Thyroid gland (tissue), 4 donors: ENCODE data around the gene LDB2. TPM values are rescaled to one million over a fixed set of nuclear protein-coding genes. Genes with fewer than 3 reads are reported as not detected.

Experiments used
- DNase-seq, 2 donors: peaks; one replicate each; pipeline ENCODE4 v3.0.0-alpha.2; 2019
- H3K27ac ChIP-seq, 3 donors: fragments of 200-600 bp; sonication (generic); 1 replicate in 2 of 3; 2 replicates in 1 of 3; pipeline ENCODE4 v1.5.1; 2016 to 2019; ENCODE audit warnings: mild to moderate bottlenecking in 1 of 3, moderate library complexity in 1 of 3
- H3K27me3 ChIP-seq: fragments of 200-600 bp; sonication (generic); one replicate; pipeline ENCODE4 v1.5.1; 2019
- H3K36me3 ChIP-seq, 2 donors: fragments of 200-600 bp; sonication (generic); one replicate each; pipeline ENCODE4 v1.5.1; 2016 to 2019
- H3K4me1 ChIP-seq, 2 donors: fragments of 200-600 bp; sonication (generic); one replicate each; pipeline ENCODE4 v1.5.1; 2017 to 2019
- H3K4me3 ChIP-seq, 3 donors: fragments of 200-600 bp; sonication (generic); replicated peaks in 1 of 3; 1 replicate in 2 of 3; 2 replicates in 1 of 3; pipeline ENCODE4 v1.5.1; 2016; ENCODE audit warnings: mild to moderate bottlenecking in 1 of 3
- H3K9me3 ChIP-seq: fragments of 200-600 bp; sonication (generic); one replicate; pipeline ENCODE4 v1.5.1; 2017
- POLR2A ChIP-seq, 2 donors: fragments of 450-650 bp; IDR thresholded peaks; one replicate each; pipeline ENCODE4 v1.6.1; 2017; ENCODE audit warnings: antibody characterized with exemption in 2 of 2, mild to moderate bottlenecking in 2 of 2, moderate library complexity in 1 of 2
- WGBS, 2 donors: methylation state at CpG; one replicate each; pipeline ENCODE4 v1.1.5; 2017; 5-methylcytosine and 5-hydroxymethylcytosine counted together
- intact Hi-C: fragments of 100-400 bp; cut with DNase I; formaldehyde crosslinking; loops from one replicate; pipeline ENCODE4 v1.15.1; 2023
- total RNA-seq, 4 donors: library from RNA; depleted of rRNA; stranded (reverse); fragments of >200 nt; gene quantifications; one replicate each; pipeline ENCODE4 v1.2.3, GENCODE V29; 2016
- TF ChIP-seq, protein P1 (sequence below), 6 experiments: fragments of 200-600 bp in 3 of 6; fragments of 450-650 bp in 3 of 6; sonication (generic) in 3 of 6; IDR thresholded peaks; one replicate each; pipeline ENCODE4 v1.5.1; 2016 to 2019; ENCODE audit warnings: antibody characterized with exemption in 6 of 6, mild to moderate bottlenecking in 2 of 6, inconsistent platforms in 1 of 6, moderate library complexity in 1 of 6

The LDB2 gene
- total RNA-seq, 4 donors from 2014 or later, result 19.9 to 71.5 (median 41.1) TPM

DNA sequence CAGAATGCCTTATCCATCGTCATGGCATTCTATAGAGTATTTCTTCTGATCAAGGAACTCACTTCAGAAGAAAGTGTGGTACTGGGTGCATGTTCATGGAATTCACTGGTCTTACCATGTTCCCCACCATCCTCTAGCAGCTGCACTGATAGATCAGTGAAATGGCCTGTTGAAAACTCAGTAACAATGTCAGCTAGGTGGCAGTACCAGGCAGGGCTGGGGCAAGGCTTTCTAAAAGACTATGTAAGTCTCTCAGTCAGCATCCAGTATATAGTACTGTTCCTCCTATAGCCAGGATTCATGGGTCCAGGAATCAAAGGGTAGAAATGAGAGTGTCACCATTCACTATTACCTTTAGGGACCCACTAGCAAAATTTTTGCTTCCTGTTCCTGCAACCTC lies 15.8 kb upstream of the LDB2 start:
- TF ChIP-seq, protein P1, sequence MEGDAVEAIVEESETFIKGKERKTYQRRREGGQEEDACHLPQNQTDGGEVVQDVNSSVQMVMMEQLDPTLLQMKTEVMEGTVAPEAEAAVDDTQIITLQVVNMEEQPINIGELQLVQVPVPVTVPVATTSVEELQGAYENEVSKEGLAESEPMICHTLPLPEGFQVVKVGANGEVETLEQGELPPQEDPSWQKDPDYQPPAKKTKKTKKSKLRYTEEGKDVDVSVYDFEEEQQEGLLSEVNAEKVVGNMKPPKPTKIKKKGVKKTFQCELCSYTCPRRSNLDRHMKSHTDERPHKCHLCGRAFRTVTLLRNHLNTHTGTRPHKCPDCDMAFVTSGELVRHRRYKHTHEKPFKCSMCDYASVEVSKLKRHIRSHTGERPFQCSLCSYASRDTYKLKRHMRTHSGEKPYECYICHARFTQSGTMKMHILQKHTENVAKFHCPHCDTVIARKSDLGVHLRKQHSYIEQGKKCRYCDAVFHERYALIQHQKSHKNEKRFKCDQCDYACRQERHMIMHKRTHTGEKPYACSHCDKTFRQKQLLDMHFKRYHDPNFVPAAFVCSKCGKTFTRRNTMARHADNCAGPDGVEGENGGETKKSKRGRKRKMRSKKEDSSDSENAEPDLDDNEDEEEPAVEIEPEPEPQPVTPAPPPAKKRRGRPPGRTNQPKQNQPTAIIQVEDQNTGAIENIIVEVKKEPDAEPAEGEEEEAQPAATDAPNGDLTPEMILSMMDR (IDR thresholded peaks at IDR 0.05), result no peak
- TF ChIP-seq POLR2A (IDR thresholded peaks at IDR 0.05), result no peak
- intact Hi-C loops, result loop anchor here (10.0 kb wide), 1 partner anchor 411 kb away; no protein-coding TSS in a partner anchor
- no peak for DNase-seq
- Histone ChIP-seq H3K36me3 (no peaks in the 10 kb centered on the region), H3K27ac (no peak overlapping the region), H3K9me3 (no peaks in the 10 kb centered on the region), H3K4me3 (no peak overlapping the region), H3K27me3 (no peaks in the 10 kb centered on the region), H3K4me1 (no peaks in the 10 kb centered on the region)
- WGBS, 2 donors, result 90 to 100% methylated on average over 1 of the region's 1 CpG

DNA sequence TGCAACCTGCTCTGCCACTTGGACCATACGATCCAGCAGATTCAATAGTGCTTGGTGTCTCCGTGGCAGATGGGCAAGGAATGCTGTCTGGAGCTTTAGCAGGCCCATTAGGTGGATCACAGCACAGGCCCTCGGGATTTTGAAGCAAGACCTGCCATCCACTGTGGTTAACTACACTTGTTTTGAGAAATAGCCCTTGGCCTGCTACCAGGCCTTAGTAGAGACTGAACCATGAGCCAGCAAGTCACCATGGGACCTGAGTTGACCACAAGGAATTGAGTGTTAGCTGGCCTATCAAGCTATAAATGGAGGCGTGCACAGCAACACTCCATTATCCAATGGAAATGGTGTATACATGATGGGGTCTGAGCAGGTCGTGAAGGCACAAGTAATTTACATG lies 14.5 kb upstream of the LDB2 start:
- TF ChIP-seq POLR2A (IDR thresholded peaks at IDR 0.05), result no peak
- TF ChIP-seq, protein P1 (IDR thresholded peaks at IDR 0.05), result no peak
- Histone ChIP-seq H3K4me3 (no peak overlapping the region), H3K9me3 (no peaks in the 10 kb centered on the region), H3K36me3 (no peaks in the 10 kb centered on the region), H3K27ac (no peak overlapping the region), H3K27me3 (no peaks in the 10 kb centered on the region), H3K4me1 (no peaks in the 10 kb centered on the region)
- intact Hi-C loops, result loop anchor here (10.0 kb wide), 1 partner anchor 412 kb away; no protein-coding TSS in a partner anchor
- no peak for DNase-seq
- 93 to 94% methylated on average over 5 of the region's 5 CpGs for WGBS, 2 donors

DNA sequence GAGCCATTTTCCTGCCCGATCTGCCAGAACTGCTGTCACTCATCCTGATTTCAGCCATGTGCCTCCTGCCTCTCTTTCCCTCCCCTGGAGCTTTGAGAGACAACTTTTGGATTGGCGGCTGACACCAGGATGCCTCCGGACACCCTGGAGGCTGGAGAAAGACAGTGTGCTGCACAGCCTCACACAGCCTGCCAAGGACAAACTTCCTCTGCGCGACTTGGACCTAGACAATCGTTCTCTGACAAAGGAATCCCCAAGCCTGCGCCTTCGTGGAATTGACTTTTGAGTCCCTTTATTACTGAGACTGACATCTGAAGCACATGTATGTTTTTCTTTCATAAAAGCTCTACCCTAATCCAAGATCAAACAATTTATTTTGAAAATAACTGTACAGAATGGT lies 10.8 kb upstream of the LDB2 start:
- intact Hi-C loops, result loop anchor here (10.0 kb wide), 1 partner anchor 384 kb away; no protein-coding TSS in a partner anchor
- no peak for DNase-seq
- Histone ChIP-seq H3K27ac (no peak overlapping the region), H3K36me3 (no peaks in the 10 kb centered on the region), H3K4me1 (no peaks in the 10 kb centered on the region), H3K4me3 (no peak overlapping the region), H3K27me3 (no peaks in the 10 kb centered on the region), H3K9me3 (no peaks in the 10 kb centered on the region)
- WGBS, 2 donors, result 36 to 55% methylated on average over 8 of the region's 8 CpGs
- TF ChIP-seq POLR2A (IDR thresholded peaks at IDR 0.05), result no peak
- TF ChIP-seq, protein P1 (IDR thresholded peaks at IDR 0.05), result no peak

DNA sequence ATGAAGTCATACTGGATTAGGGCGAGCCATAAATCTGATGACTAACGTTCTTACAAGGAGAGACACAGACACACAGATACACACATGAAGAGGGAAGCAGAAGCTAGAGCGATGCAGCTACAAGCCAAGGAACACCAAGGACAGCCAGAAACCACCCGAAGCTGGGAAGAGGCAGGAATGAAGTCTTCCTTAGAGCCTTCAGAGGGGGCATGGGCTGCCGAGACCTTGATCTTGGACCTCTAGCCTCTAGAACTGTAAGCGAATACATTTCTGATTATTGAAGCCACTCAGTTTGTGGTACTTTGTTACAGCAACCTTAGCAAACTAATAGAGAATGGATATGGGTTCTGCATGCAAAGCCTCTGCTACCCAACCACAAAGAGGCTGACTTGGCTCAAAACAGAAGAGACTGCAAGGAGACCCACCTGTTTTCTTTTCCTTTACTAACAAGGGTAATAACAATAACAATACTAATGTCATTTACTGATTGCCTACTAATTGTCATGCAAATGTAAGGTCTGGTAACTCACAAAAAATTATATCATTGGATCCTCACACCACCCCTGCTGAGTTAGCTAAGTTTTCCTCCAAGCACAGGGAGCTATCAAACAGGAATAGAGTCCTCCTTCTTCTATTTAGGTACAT lies 10.1 kb upstream of the LDB2 start:
- H3K9me3 ChIP-seq, result no peaks in the 10 kb centered on the region
- 93 to 94% methylated on average over 6 of the region's 6 CpGs for WGBS, 2 donors
- no peaks in the 10 kb centered on the region for H3K4me1 ChIP-seq
- no peaks in the 10 kb centered on the region for H3K36me3 ChIP-seq
- no peak for TF ChIP-seq POLR2A (IDR thresholded peaks at IDR 0.05)
- TF ChIP-seq, protein P1 (IDR thresholded peaks at IDR 0.05), result no peak
- H3K27me3 ChIP-seq, result no peaks in the 10 kb centered on the region
- H3K4me3 ChIP-seq, result no peak overlapping the region
- DNase-seq, result no peak
- no peak overlapping the region for H3K27ac ChIP-seq
- intact Hi-C loops, result loop anchor here (10.0 kb wide), 1 partner anchor 384 kb away; no protein-coding TSS in a partner anchor

DNA sequence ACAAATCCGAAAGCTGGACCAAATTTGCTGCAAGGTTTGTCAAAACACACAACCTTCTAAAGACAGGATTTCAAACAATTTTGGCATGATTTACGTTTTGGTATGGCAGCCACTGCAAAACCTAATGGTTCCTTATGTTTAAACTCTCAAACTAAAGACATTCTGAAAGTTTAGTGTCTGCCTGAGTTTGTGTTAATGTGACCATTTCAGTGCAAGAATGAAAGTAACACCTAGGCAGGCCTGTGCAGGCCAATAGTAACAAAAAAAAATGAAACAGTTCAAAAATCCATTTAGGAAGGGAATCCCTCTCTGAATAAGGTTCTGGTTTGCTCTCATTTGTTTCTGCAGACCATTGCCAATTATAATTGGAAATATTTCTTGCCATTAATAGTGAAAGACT lies 1.9 kb upstream of the LDB2 start:
- no peak for TF ChIP-seq POLR2A (IDR thresholded peaks at IDR 0.05)
- TF ChIP-seq, protein P1 (IDR thresholded peaks at IDR 0.05), result no peak
- 74 to 90% methylated on average over 2 of the region's 2 CpGs for WGBS, 2 donors
- Histone ChIP-seq H3K27me3 (no peaks in the 10 kb centered on the region), H3K4me1 (peaks cover 0 to 5% of the 10 kb centered on the region in 2 donors), H3K9me3 (no peaks in the 10 kb centered on the region), H3K27ac (no peak overlapping the region), H3K36me3 (no peaks in the 10 kb centered on the region), H3K4me3 (no peak overlapping the region)
- no peak for DNase-seq
- intact Hi-C loops, result loop anchor here (10.0 kb wide), 1 partner anchor 376 kb away; no protein-coding TSS in a partner anchor
